ENCODE results near the gene ELN.

DNA sequence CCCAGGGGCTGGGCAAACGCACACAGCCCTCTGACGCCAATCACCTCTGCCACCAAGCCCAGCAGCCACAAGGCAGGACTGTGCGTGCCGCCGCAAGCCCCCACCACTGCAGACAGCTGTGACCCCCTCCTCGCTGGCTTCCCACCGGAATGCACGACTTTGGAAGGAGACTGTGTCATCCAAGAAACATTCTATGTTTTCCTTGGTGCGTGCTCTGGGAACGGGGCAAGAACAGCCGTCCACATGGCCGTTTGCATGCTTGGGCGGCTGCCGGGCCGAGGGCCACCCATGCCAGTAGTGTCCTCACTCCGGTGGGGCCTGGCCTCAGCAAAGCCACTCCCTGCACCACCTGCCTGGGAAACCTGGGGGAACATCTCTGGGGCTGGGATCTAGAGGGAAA is 17.6 kb upstream of the ELN start:
- TF ChIP-seq, protein P1, sequence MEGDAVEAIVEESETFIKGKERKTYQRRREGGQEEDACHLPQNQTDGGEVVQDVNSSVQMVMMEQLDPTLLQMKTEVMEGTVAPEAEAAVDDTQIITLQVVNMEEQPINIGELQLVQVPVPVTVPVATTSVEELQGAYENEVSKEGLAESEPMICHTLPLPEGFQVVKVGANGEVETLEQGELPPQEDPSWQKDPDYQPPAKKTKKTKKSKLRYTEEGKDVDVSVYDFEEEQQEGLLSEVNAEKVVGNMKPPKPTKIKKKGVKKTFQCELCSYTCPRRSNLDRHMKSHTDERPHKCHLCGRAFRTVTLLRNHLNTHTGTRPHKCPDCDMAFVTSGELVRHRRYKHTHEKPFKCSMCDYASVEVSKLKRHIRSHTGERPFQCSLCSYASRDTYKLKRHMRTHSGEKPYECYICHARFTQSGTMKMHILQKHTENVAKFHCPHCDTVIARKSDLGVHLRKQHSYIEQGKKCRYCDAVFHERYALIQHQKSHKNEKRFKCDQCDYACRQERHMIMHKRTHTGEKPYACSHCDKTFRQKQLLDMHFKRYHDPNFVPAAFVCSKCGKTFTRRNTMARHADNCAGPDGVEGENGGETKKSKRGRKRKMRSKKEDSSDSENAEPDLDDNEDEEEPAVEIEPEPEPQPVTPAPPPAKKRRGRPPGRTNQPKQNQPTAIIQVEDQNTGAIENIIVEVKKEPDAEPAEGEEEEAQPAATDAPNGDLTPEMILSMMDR (IDR thresholded peaks at IDR 0.05), result no peak
- TF ChIP-seq POLR2A (IDR thresholded peaks at IDR 0.05), result no peak
